Measurements from ENCODE around the gene LILRB4.
"Not testable (repeated sequence)": the region's sequence is repeated elsewhere in the genome, so short reads cannot be mapped to it uniquely, and the experiment has no call there.

LILRB4 gene

GRCh38 chr19:54670576-54671357 is 8.0 kb downstream of the LILRB4 start:
- TF ChIP-seq CTCF (conservative IDR thresholded peaks at IDR 0.05; ENCODE audit: low read depth, low read length): no peak

GRCh38 chr19:54673222-54673621 is 10.4 kb downstream of the LILRB4 start:
- TF ChIP-seq CTCF (conservative IDR thresholded peaks at IDR 0.05; ENCODE audit: low read depth, low read length): no peak
- no peak for DNase-seq (ENCODE audit: low read depth)
- no peak overlapping the region for H3K4me3 ChIP-seq (ENCODE audit: low read depth, low read length)

More at GRCh38 chr19:54670576-54671357, 8.0 kb downstream of the LILRB4 start:
- DNase-seq (ENCODE audit: low read depth): no peak
- no peak overlapping the region for H3K4me3 ChIP-seq (ENCODE audit: low read depth, low read length)

- TF ChIP-seq CTCF (conservative IDR thresholded peaks at IDR 0.05; ENCODE audit: low read depth, low read length): peak; percentile 55
- peak; percentile 41 for DNase-seq (ENCODE audit: low read depth)
These were observed 11.3 kb downstream of the LILRB4 start for GRCh38 chr19:54674021-54674617.

GRCh38 chr19:54676210-54676834 is 13.5 kb downstream of the LILRB4 start:
- DNase-seq (ENCODE audit: low read depth): peak; percentile 60
- TF ChIP-seq CTCF (conservative IDR thresholded peaks at IDR 0.05; ENCODE audit: low read depth, low read length): peak; percentile 74
- not testable (repeated sequence) for H3K4me3 ChIP-seq (ENCODE audit: low read depth, low read length)

More at GRCh38 chr19:54674021-54674617, 11.3 kb downstream of the LILRB4 start:
- H3K4me3 ChIP-seq (ENCODE audit: low read depth, low read length): no peak overlapping the region

GRCh38 chr19:54677217-54677616 is 14.4 kb downstream of the LILRB4 start:
- H3K4me3 ChIP-seq (ENCODE audit: low read depth, low read length): no peak overlapping the region
- TF ChIP-seq CTCF (conservative IDR thresholded peaks at IDR 0.05; ENCODE audit: low read depth, low read length): no peak
- DNase-seq (ENCODE audit: low read depth): no peak

- not testable (repeated sequence) for DNase-seq (ENCODE audit: low read depth); H3K4me3 ChIP-seq (ENCODE audit: low read depth, low read length)
These were observed 18.8 kb downstream of the LILRB4 start for GRCh38 chr19:54681596-54681995.

GRCh38 chr19:54682306-54682856 is 19.6 kb downstream of the LILRB4 start:
- no peak for TF ChIP-seq CTCF (conservative IDR thresholded peaks at IDR 0.05; ENCODE audit: low read depth, low read length)
- H3K4me3 ChIP-seq (ENCODE audit: low read depth, low read length): no peak overlapping the region
- DNase-seq (ENCODE audit: low read depth): no peak

Measured in choroid plexus epithelial cell (primary cell).